NCI-H2107 (cell line): ENCODE data around the gene KCNA1.
"Not testable (repeated sequence)": the region's sequence is repeated elsewhere in the genome, so short reads cannot be mapped to it uniquely, and the experiment has no call there.

ENCODE experiments used
- DNase-seq: peaks from one replicate; lab custom pipeline; 2025; lab: John Stamatoyannopoulos, UW

The KCNA1 gene

DNA sequence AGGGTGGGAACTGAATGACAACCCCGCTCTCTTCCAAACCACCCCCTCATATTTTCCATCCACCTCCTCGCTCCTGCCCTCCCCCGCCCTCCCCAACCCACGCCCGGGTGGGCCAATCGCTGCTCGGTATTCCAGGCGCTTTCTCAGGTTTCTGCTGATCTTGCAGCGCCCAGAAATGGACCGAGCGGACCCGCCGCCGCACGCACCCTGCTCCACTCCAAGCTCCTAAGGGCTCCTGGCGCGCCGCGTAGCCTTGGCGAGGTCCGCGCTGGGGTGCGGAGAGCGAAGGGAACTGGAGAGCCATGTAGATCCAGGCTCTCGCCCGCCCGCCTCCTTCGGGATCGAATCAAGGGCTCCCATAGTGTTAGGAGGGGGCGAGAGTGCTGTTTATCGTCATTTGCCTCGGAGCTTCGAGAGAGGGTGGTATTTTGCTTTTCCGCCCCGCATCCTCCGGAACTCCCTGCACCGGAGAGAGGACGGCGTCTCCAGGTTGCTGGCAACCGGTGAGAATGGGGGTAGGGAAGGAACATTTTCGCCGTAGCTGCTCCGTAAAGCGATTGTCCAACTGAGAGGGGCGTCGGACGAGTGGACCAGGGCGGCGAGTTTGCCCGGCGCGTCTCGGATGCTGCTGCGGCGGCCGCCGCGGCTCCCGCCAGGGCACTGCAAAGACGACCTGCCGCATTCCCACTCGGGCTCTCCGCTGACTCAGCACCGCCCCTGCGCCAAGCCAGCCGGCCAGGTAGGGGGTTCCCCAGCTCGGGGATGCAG, at the start of gene KCNA1:
KCNA1 (plus strand) TSS at position 172 of the 768 bp plus-strand sequence. CDS start 1,474 bp downstream, outside the sequence.
- peak; percentile 66 for DNase-seq

DNA sequence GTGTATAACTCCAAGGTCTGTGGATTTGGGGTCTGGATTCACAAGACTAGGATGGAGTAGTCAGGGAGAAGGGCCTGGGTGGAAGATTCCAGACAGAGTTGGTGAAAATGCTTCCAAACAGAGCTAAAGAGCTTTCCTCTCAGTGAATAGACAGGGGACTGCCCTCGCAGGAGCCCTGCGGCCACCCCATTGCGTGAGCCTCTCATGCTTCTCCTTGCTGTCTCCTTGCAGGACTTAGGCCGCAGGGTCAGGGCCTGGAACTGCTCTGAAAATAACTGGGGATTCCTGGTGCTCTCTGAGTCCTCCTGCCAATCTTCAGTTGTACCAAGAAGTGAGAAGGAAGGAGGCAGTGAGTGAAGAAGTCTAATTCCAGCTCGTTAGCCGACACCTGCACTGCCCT, 49.0 kb upstream of the KCNA1 start:
- DNase-seq: no peak

DNA sequence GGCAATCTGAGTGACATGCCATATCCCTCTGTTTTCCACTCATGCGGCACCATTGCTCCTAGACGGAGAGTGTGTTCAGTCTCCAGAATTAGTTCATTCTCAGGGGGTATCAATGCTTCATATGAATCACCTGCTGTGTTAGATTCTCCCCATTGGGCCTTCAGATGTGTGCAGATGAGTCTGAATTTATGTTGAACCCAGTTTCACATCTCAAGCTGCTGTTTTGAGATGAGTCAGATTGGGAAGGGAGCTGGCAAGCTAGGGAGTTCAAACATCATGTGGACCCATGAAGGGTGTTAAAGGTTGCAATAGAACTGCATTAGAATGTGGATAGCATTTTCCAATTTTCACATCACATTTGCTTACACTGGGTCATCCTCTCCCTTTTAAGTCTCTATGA, 46.9 kb upstream of the KCNA1 start:
- no peak for DNase-seq

- no peak for DNase-seq
Measured at GRCh38 chr12:4864575-4864974, 45.1 kb upstream of the KCNA1 start.

GRCh38 chr12:4865246-4865645, 44.5 kb upstream of the KCNA1 start:
- no peak for DNase-seq

DNA sequence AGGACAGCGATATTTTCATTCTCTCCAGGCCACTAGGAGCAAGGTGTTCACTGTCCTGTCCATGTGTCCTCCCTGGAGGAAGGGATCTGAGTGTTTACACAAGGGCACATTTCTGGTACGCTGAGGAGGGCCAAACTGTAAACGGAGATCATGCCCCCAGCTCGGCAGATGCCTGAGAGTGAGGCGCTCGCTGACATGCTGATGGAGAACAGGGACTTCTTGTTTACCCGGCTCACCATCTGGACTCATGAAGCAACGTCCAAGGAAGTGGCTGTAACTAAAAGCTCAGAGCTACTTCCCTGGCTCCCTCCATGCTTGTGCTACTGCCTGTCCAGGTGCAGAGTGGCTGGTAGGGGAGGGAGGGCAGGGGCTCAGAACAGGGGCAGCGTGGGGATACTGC, 43.4 kb upstream of the KCNA1 start:
- no peak for DNase-seq

DNA sequence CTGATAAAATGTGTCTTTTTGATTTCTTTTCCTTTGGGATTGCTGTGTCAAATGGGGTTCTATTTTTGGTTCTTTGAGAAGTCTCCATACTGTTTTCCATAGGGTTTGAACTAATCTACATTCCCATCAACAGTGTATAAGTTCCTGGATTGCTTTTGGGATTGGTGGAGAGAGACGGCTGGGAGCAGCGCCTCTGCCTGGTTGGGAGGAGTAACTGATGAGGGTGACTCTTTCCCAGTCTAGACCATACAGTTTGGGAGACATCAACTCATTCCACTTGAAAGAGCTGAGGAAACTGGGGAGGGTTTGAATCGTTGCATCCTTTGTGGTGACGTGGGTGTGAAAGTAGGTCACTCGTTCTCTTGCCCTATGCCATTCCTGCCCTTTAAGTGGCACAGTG, 42.3 kb upstream of the KCNA1 start:
- no peak for DNase-seq

DNA sequence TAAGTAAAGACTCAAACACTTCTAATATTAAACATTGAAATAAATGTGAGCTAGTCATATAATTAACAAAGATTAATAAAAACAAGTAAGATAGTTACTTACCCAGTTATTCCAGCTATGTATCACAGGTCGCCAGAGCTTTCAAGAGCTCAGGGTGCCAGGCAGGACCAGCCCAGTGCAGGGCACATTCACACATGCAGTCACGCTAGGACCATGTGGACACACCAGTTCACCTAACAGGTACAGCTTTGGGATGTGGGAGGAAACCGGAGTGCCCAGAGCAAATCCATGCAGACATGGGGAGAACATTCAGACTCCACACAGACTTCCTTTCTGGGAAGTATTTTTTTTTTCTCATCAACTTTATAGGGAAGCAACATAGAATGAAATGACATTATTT, 39.3 kb upstream of the KCNA1 start:
- DNase-seq: no peak

GRCh38 chr12:4871514-4871913, 38.2 kb upstream of the KCNA1 start:
- DNase-seq: no peak

DNA sequence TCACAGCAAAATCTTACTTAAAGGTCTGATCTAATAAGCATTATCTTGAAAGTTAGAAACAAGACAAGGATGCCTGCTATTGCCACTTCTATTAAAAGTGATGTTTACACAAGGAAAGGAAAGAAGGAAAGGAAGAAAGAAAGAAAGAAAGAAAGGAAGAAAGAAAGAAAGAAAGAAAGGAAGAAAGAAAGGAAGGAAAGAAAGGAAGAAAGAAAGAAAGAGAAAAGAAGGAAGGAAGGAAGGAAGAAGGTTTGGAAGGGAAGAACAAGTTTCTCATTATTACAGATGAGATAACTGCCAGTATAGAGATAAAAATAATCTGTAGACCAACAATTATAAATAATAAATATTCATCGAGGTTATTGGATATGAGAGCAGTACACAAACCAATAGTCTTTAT, 35.8 kb upstream of the KCNA1 start:
- DNase-seq: no peak

GRCh38 chr12:4874671-4875070, 35.0 kb upstream of the KCNA1 start:
- DNase-seq: no peak

DNA sequence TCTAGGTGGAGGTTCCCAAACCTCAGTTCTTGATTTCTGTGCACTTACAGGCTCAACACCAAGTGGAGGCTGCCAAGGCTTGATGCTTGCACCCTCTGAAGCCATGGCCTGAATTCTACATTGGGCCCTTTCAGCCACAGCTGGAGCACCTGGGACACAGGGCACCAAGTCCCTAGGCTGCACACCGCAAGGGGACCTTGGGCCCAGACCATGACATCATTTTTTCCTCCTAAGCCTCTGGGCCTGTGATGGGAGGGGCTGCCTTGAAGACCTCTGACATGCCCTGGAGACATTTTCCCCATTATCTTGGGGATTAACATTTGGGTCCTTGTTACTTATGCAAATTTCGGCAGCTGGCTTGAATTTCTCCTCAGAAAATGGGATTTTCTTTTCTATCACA, 30.2 kb upstream of the KCNA1 start:
- DNase-seq: not testable (repeated sequence)

GRCh38 chr12:4881266-4882064, 28.2 kb upstream of the KCNA1 start:
- no peak for DNase-seq

DNA sequence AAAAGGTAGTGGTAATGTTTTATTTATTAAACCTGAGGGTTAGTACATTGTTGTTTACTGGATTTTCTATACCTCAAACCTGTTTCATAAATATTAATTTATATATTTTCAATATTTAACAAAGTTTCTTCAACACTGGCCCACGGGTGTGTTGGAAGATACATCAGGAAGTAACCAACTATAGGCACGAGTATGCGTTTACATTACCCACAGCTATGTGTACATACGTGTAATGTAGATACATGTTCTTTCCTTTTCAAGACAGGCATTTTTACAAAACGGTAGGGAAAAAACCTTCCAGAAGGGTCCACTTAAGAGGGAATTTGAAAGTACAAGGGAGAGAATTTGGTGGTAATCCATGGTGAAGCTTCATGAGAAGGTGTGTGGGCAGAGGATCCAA, 17.8 kb upstream of the KCNA1 start:
- DNase-seq: no peak

- DNase-seq: no peak
Measured at GRCh38 chr12:4892418-4892817, 17.3 kb upstream of the KCNA1 start.

DNA sequence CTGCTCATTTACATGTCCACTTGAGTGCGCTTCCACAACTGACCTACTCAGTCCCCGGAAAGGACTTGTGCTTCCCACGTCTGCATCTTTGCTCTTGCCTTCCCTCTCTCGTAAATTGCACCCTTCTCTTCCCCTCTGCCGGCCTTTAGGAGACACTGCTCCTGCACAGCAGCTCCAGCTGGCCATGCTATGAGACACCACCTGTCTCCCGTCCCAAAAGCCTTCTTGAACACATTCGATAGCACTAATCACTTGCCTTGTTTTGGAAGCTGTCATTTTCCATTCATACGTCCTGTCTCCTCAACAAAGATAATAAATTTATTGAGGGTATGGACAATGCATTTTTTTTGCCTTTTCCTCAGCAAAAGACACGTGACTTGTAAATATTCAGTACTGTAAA, 15.7 kb upstream of the KCNA1 start:
- DNase-seq: no peak

GRCh38 chr12:4899364-4899763, 10.3 kb upstream of the KCNA1 start:
- DNase-seq: peak; percentile 6

DNA sequence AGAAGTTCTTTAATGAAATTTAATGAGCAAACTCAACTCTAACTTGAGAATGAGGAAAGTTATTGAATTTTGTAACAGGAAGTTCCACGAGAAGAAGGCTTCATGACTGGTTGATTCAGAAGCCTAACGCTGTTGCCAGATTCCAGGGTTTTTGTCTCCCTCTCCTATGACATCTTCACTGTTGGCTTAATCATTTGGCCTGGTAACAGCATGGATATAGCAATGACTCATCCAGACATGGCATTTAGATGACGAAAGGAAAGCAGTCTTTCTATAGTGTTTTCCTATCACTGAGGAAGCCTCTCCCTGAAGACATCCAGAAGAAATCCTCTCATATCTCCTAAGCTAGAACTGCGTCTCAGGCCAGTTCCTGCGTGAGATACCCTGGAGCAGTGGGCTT, 9.4 kb upstream of the KCNA1 start:
- DNase-seq: no peak

DNA sequence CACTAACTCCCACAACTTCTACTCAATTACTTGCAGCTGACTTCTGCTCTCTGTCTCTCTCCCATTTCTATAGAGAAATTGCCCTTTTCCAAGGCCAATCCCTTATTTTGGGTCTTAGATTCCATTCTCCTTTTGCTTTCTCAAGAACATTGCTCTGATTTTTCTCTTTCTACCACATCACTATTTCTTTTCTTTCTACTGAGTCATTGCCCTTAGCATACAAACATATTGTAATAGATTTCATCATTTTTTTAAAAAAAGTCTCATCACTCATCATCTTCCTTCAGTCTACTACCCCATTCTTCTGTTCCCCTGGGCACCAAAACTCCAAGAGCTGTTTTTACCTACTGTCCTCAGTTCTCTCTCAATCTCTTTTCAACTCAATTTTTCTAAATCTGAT, 4.4 kb upstream of the KCNA1 start:
- DNase-seq: no peak

DNA sequence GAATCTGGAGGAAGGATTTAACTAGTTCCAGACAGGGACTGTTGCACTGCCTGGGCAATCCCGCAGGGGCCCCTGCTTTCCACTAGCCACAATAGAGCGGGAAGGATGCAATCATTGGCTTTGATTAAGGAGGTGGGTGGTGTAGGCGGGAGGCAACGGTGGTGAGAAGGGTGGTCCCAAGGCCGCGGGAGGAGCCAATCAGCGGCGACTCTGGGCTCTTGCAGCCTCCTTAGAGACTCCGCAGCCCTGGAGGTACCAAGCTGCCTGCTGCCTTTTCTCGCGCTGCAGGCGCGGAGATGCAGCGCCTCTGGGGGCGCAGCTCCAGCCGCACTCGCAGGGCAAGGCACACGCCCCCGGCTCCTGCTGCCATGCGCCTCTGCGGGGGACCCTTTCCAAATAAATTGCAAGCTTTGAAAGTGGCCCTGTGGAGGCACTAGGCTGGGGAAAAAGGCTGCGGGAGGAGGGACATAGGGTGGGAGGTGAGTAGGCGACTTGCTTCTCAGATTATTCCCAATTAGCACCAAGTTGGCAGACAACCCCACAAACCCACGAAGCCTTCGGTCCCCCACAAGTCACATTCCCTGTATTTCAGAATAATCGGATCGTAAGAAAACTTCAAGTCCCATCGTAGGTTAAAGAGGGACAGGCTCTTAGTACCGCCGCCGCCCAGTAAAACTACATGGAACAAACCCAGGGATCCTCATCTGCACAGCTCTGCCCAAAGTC, 858 bp upstream of the KCNA1 start:
- DNase-seq: peak; percentile 18

- DNase-seq: no peak
Measured at GRCh38 chr12:4909410-4909733, 333 bp upstream of the KCNA1 start.

- DNase-seq: no peak
Measured at GRCh38 chr12:4910502-4911315, 1.0 kb downstream of the KCNA1 start.
